ENCODE measurements around the gene AJAP1.

The AJAP1 gene

GRCh38 chr1:4768553-4768952 lies 114.1 kb downstream of the AJAP1 start:
- POLR2A ChIA-PET: no interaction called here
- no peaks in the 10 kb centered on the region for H3K9me3 ChIP-seq (ENCODE audit: control insufficient read depth, insufficient read depth, low read depth, low read length)
- H3K27ac ChIP-seq (ENCODE audit: extremely low read depth, low read depth, low read length): no peak overlapping the region
- CTCF ChIA-PET: no interaction called here
- H3K36me3 ChIP-seq (ENCODE audit: control insufficient read depth in 2 of 2, insufficient read depth in 1 of 2, low read length in 2 of 2): no peaks in the 10 kb centered on the region
- no peaks in the 10 kb centered on the region for H3K4me1 ChIP-seq (ENCODE audit: control insufficient read depth, insufficient read depth, low read length)
- TF ChIP-seq ZNF10 (tag by site-specific recombination; IDR thresholded peaks at IDR 0.05): no peak
- no peak for TF ChIP-seq ZNF266 (tag by site-specific recombination; IDR thresholded peaks at IDR 0.05; ENCODE audit: low read depth)
- no peak for TF ChIP-seq BCL11A (tag by site-specific recombination; IDR thresholded peaks at IDR 0.05; ENCODE audit: low read depth)
- no peak for TF ChIP-seq EGR2 (tag by site-specific recombination; IDR thresholded peaks at IDR 0.05; ENCODE audit: low read depth)
- TF ChIP-seq ZNF830 (tag by site-specific recombination; IDR thresholded peaks at IDR 0.05; ENCODE audit: low read depth): no peak
- no peak for TF ChIP-seq ZNF2 (tag by site-specific recombination; IDR thresholded peaks at IDR 0.05)
- H3K4me3 ChIP-seq (ENCODE audit: low read depth, low read length): no peak overlapping the region

GRCh38 chr1:4769516-4770280 lies 115.3 kb downstream of the AJAP1 start:
- Histone ChIP-seq H3K9me3 (ENCODE audit: control insufficient read depth, insufficient read depth, low read depth, low read length) (no peaks in the 10 kb centered on the region), H3K4me3 (ENCODE audit: low read depth, low read length) (no peak overlapping the region), H3K36me3 (ENCODE audit: control insufficient read depth in 2 of 2, insufficient read depth in 1 of 2, low read length in 2 of 2) (no peaks in the 10 kb centered on the region), H3K27ac (ENCODE audit: extremely low read depth, low read depth, low read length) (no peak overlapping the region), H3K4me1 (ENCODE audit: control insufficient read depth, insufficient read depth, low read length) (no peaks in the 10 kb centered on the region)
- ChIA-PET CTCF (no interaction called here), POLR2A (no interaction called here)
- TF ChIP-seq ZNF26 (tag by site-specific recombination; IDR thresholded peaks at IDR 0.05) (no peak), ZNF341 (tag by site-specific recombination; IDR thresholded peaks at IDR 0.05; ENCODE audit: low read depth) (no peak), MEIS1 (CRISPR knock-in tag; IDR thresholded peaks at IDR 0.05; ENCODE audit: borderline replicate concordance) (no peak), ZSCAN18 (tag by site-specific recombination; IDR thresholded peaks at IDR 0.05) (no peak), ZNF677 (tag by site-specific recombination; IDR thresholded peaks at IDR 0.05) (no peak), GFI1B (tag by site-specific recombination; IDR thresholded peaks at IDR 0.05) (no peak), ZNF148 (tag by site-specific recombination; IDR thresholded peaks at IDR 0.05; ENCODE audit: borderline replicate concordance) (no peak), ATF2 (tag by site-specific recombination; IDR thresholded peaks at IDR 0.05; ENCODE audit: low read depth) (no peak)

GRCh38 chr1:4770713-4771112 lies 116.3 kb downstream of the AJAP1 start:
- CTCF ChIA-PET: no interaction called here
- Histone ChIP-seq H3K4me1 (ENCODE audit: control insufficient read depth, insufficient read depth, low read length) (no peaks in the 10 kb centered on the region), H3K9me3 (ENCODE audit: control insufficient read depth, insufficient read depth, low read depth, low read length) (no peaks in the 10 kb centered on the region), H3K4me3 (ENCODE audit: low read depth, low read length) (no peak overlapping the region), H3K36me3 (ENCODE audit: control insufficient read depth in 2 of 2, insufficient read depth in 1 of 2, low read length in 2 of 2) (no peaks in the 10 kb centered on the region), H3K27ac (ENCODE audit: extremely low read depth, low read depth, low read length) (no peak overlapping the region)
- POLR2A ChIA-PET: no interaction called here
- TF ChIP-seq ZNF791 (tag by site-specific recombination; IDR thresholded peaks at IDR 0.05) (no peak), BCL11A (tag by site-specific recombination; IDR thresholded peaks at IDR 0.05; ENCODE audit: low read depth) (no peak), PRDM6 (tag by site-specific recombination; IDR thresholded peaks at IDR 0.05) (no peak), ZNF248 (tag by site-specific recombination; IDR thresholded peaks at IDR 0.05) (no peak), ZNF112 (tag by site-specific recombination; IDR thresholded peaks at IDR 0.05) (no peak), KLF17 (tag by site-specific recombination; IDR thresholded peaks at IDR 0.05) (no peak), ZNF292 (tag by site-specific recombination; IDR thresholded peaks at IDR 0.05; ENCODE audit: borderline replicate concordance, low read depth) (no peak)
